ENCODE results near the gene DDX49.

DDX49 gene

DNA sequence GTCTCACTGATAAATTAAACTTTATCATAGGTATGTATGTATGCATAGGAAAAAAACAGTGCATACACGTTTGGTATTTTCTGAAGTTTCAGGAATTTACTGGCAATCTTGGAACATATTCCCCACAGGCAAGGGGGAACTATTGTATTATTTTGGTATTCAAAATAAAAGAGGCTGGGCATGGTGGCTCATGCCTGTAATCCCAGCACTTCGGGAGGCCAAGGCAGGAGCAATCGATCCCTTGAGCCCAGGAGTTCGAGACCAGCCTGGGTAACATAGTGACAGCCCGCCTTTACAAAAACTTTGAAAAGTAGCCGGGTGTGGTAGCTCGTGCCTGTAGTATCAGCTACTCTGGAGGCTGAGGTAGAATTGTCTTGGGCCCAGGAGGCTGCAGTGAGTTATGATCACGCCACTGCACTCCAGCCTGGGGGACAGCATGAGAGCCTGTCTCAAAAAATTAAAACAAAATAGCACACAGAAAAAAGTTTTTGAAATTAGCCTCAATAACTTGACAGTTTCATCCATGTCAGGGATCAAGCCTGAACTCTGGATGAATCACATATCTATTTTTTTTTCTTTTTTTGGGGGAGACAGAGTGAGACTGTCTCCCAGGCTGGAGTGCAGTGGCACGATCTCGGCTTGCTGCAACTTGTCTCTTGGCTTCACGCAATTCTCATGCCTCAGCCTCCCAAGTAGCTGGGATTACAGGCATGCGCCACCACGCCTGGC lies 50.6 kb downstream of the DDX49 start:
- no peak for DNase-seq

DNA sequence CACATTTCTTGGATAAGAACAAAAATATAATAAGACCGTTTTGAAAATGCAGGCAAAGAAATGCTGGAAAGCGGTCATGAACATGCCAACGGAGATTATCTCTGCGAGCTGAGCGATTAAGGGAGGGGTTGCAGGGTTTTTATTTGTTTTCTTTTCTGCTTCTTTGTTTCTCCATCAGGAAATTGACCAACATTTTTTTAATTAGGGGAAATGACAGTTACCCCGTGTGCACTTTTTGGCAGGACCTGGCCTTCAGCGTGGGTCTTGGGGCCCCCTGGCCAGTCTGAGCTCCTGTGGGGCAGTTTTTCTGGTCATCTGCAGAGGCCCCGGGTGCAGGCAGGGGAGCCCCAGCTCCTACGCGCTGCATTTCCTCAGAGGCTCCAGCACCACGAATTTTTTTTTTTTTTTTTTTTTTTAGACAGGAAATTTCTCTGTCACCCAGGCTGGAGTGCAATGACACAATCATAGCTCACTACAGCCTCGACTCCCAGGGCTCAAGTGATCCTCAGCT lies 52.8 kb downstream of the DDX49 start:
- no peak for DNase-seq

DNA sequence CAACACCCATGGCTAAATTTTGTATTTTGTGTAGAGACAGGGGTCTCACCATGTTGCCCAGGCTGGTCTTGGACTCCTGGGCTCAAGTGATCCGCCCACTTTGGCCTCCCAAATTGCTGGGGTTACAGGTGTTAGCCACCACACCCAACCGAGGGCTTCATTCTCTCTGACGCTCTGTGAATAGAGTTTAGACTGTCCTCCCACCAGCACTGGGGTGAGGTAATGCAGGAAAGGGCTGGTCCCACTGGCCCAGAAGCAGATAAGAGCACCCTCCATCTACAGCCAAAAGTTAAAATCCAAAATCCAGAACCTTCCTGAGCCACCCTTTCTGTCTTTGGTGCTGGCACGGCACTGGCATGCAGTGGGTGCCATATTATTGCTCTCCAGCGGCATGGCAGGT lies 53.3 kb downstream of the DDX49 start:
- no peak for DNase-seq

DNA sequence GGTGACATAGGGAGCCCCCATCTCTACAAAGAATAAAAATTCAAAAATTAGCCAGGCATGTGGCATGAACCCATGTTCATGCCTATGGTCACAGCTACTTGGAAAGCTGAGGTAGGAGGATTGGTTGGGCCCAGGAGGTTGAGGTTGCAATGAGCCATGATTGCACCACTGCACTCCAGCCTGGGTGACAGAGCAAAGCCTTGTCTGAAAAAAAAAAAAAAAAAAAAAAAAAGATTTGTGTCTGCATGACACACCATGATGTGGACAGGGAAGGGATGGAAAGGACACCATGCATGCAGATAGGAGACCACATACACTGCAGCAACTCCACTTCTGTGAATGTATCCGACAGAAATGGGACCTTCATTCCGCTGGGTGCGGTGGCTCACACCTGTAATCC lies 55.5 kb downstream of the DDX49 start:
- no peak for DNase-seq

DNA sequence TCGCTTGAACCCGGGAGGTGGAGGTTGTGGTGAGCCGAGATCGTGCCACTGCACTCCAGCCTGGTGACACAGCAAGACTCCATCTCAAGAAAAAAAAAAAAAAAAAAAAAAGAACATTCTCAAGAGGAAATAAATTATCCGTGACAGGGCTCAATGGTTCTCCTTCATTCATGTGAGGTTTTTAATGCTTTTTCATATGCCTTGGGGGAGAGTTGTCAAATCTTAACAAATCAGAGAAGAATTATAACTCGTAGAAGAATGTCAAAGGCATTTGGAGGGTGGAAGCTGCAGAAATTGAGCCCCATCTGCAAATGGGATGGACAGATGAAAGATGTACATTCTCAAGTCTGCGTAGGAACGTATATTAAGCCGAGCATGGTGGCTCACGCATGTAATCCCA lies 56.4 kb downstream of the DDX49 start:
- no peak for DNase-seq
